ENCODE measurements around the gene PLEKHA1.

GRCh38 chr10:122390271-122390670 lies 15.8 kb downstream of the PLEKHA1 start:
- TF ChIP-seq CTCF (IDR thresholded peaks at IDR 0.05), result no peak
- TF ChIP-seq POLR2A (IDR thresholded peaks at IDR 0.05; ENCODE audit: low read depth), result no peak
